Ishikawa (cell line): ENCODE results near the gene HNRNPM.

Source experiments
- CEBPB ChIP-seq: IDR thresholded peaks from 2 replicates; pipeline ENCODE4 v1.6.1; 2012
- EGR1 ChIP-seq: IDR thresholded peaks from 2 replicates; pipeline ENCODE4 v1.6.1; 2012
- EP300 ChIP-seq: IDR thresholded peaks from 2 replicates; pipeline ENCODE4 v1.6.1; 2012; ENCODE audit warnings: borderline replicate concordance
- TF ChIP-seq, protein P1 (sequence below): IDR thresholded peaks from 2 replicates; pipeline ENCODE4 v1.6.1; 2012; ENCODE audit warnings: low read depth, mild to moderate bottlenecking

- TF ChIP-seq EGR1 (no peak), CEBPB (no peak), EP300 (no peak)
- TF ChIP-seq, protein P1, sequence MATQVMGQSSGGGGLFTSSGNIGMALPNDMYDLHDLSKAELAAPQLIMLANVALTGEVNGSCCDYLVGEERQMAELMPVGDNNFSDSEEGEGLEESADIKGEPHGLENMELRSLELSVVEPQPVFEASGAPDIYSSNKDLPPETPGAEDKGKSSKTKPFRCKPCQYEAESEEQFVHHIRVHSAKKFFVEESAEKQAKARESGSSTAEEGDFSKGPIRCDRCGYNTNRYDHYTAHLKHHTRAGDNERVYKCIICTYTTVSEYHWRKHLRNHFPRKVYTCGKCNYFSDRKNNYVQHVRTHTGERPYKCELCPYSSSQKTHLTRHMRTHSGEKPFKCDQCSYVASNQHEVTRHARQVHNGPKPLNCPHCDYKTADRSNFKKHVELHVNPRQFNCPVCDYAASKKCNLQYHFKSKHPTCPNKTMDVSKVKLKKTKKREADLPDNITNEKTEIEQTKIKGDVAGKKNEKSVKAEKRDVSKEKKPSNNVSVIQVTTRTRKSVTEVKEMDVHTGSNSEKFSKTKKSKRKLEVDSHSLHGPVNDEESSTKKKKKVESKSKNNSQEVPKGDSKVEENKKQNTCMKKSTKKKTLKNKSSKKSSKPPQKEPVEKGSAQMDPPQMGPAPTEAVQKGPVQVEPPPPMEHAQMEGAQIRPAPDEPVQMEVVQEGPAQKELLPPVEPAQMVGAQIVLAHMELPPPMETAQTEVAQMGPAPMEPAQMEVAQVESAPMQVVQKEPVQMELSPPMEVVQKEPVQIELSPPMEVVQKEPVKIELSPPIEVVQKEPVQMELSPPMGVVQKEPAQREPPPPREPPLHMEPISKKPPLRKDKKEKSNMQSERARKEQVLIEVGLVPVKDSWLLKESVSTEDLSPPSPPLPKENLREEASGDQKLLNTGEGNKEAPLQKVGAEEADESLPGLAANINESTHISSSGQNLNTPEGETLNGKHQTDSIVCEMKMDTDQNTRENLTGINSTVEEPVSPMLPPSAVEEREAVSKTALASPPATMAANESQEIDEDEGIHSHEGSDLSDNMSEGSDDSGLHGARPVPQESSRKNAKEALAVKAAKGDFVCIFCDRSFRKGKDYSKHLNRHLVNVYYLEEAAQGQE = no peak
Observed at GRCh38 chr19:8504919-8505318, 60.1 kb downstream of the HNRNPM start.
